HEK293T (cell line): Measurements from ENCODE around the gene MFN1.

Experiments
- ARNT ChIP-seq: fragments of 450-650 bp; IDR thresholded peaks from 2 replicates; pipeline ENCODE4 v1.6.1; 2017; ENCODE audit warnings: mild to moderate bottlenecking
- BHLHE40 ChIP-seq: fragments of 450-650 bp; IDR thresholded peaks from 2 replicates; pipeline ENCODE4 v1.6.1; 2016; ENCODE audit warnings: mild to moderate bottlenecking, moderate library complexity, borderline replicate concordance
- CTBP1 ChIP-seq: fragments of 450-650 bp; IDR thresholded peaks from 2 replicates; pipeline ENCODE4 v1.6.1; 2016; ENCODE audit warnings: borderline replicate concordance
- PKNOX1 ChIP-seq: fragments of 450-650 bp; IDR thresholded peaks from 2 replicates; pipeline ENCODE4 v1.6.1; 2016
- SP1 ChIP-seq: fragments of 450-650 bp; IDR thresholded peaks from 2 replicates; pipeline ENCODE4 v1.6.1; 2017
- ZNF384 ChIP-seq: fragments of 450-650 bp; IDR thresholded peaks from 2 replicates; pipeline ENCODE4 v1.6.1; 2016

- TF ChIP-seq CTBP1 (no peak), ZNF384 (no peak), BHLHE40 (no peak), SP1 (no peak), PKNOX1 (no peak), ARNT (no peak)
These were observed 42.9 kb upstream of the MFN1 start for GRCh38 chr3:179304605-179305004.
